ENCODE results near the gene DAZAP2.
"Not testable (repeated sequence)": the region's sequence is repeated elsewhere in the genome, so short reads cannot be mapped to it uniquely, and the experiment has no call there.

DAZAP2 gene

DNA sequence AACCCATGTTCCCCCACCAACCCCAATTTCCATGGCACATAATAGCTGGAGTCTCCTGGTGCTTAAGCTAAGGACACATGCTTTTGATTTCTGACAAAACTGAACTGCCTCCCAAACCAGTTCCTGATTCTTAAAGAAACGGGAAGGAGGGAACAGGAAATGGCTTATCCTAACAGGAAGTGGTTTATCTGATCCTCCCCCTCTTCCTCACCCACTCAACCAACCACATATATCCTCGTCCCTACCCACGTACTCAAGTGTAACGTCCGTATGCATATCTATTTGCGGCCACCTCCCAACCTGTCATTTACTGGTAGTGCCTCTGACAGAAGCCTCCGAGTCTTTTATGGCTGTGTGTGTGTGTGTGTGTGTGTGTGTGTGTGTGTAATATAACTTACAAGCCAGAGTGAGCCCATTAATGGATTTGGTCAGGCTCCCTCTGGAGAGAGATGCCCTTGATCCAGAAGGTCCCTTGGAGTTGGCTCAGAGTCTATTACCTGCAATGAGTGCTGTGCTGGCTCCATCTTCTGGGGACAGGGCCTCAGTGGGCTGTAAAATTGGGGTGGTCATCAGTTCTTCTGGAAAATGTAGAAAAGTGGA is 7.7 kb downstream of the DAZAP2 start:
- peak; percentile 29 for DNase-seq (ENCODE audit: low spot score)
- H3K4me3 Mint-ChIP-seq: peak overlapping the region; percentile 52

DNA sequence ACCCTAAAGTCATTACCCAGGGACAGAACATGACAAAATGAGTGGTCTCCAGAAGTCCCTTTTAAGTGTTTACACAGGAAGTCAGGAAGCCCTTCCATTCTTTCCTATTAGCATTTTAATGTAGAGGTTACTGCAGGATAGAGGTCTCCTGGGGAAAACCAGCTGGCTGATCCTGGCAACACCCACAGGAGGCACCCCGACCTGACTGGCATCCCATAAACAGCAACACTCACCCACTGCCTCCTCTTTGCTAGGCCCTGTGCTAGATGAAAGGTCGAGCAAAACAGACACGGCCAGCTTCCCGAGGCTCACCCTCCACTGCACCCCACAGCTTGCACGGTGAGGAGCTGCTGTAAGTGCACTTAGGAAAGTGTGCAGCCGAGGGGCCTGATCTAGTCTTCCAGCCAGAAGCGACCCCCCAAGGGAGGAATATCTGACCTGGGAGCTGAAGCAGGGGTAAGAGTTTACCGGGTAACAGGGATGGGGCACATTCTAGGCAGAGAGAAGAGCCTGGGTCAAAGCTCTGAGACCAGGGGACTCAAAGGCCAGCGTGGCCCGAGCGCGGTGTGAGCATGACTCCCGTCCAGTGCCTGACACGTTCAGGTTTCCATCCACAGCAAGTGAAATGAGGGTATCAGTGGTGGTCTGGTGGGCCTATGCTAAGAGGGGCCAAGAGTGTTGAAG is 9.0 kb downstream of the DAZAP2 start:
- H3K27me3 Mint-ChIP-seq (ENCODE audit: low read depth): no peaks in the 10 kb centered on the region
- peak overlapping the region; percentile 25 for H3K4me3 Mint-ChIP-seq
- H3K27ac Mint-ChIP-seq: peak overlapping the region; percentile 62
- H3K4me1 Mint-ChIP-seq (ENCODE audit: low read depth): peaks cover 36% of the 10 kb centered on the region
- H3K36me3 Mint-ChIP-seq (ENCODE audit: low read depth): peaks cover 28% of the 10 kb centered on the region
- no peak for DNase-seq (ENCODE audit: low spot score)
- no peaks in the 10 kb centered on the region for H3K9me3 Mint-ChIP-seq

More for the DNA sequence above, 7.7 kb downstream of the DAZAP2 start:
- Mint-ChIP-seq H3K36me3 (ENCODE audit: low read depth) (peaks cover 37% of the 10 kb centered on the region), H3K27ac (peak overlapping the region; percentile 87), H3K27me3 (ENCODE audit: low read depth) (no peaks in the 10 kb centered on the region), H3K4me1 (ENCODE audit: low read depth) (peaks cover 41% of the 10 kb centered on the region), H3K9me3 (no peaks in the 10 kb centered on the region)

DNA sequence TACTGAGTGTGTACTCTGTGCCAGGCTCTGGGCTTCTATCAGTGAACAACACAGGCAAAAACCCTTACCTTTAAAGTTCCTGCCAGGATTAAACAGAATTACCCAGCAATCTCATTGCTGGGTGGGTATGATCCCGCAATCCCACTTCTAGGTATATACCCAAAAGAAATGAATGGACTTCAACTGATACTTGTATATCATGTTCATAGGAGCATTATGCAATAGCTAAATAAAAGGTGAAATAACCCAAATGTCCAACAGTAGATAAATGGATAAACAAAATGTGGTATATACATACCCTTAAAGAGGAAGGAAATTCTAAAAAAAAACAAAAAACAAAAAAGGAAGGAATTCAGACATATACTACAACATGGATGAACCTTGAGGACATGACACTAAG is 14.7 kb downstream of the DAZAP2 start:
- no peak for DNase-seq (ENCODE audit: low spot score)
- H3K36me3 Mint-ChIP-seq (ENCODE audit: low read depth): no peaks in the 10 kb centered on the region
- H3K27ac Mint-ChIP-seq: no peak overlapping the region
- H3K9me3 Mint-ChIP-seq: no peaks in the 10 kb centered on the region
- H3K4me3 Mint-ChIP-seq: no peak overlapping the region
- H3K4me1 Mint-ChIP-seq (ENCODE audit: low read depth): peaks cover 8% of the 10 kb centered on the region
- H3K27me3 Mint-ChIP-seq (ENCODE audit: low read depth): no peaks in the 10 kb centered on the region

DNA sequence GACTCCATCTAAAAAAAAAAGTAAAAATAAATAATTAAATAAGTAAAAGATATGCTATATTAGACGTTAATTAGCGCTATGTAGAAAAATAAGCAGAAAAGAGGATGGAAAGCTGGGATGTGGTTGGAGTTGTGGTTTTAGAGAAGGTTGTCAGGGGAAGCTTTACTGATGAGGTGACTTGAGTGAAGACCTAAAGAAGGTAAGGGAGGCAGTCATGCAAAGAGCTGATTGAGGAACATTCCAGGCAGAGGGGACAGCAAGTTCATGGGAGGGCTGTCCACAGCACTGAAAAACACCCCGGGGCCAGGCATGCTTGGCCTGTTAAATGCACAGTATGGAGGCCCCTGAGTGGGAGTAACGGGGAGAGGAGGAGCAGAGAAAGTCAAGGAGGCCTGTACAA is 15.9 kb downstream of the DAZAP2 start:
- Mint-ChIP-seq H3K4me3 (no peak overlapping the region), H3K4me1 (ENCODE audit: low read depth) (peaks cover 6% of the 10 kb centered on the region), H3K27me3 (ENCODE audit: low read depth) (no peaks in the 10 kb centered on the region), H3K36me3 (ENCODE audit: low read depth) (no peaks in the 10 kb centered on the region), H3K9me3 (no peaks in the 10 kb centered on the region), H3K27ac (no peak overlapping the region)
- no peak for DNase-seq (ENCODE audit: low spot score)

DNA sequence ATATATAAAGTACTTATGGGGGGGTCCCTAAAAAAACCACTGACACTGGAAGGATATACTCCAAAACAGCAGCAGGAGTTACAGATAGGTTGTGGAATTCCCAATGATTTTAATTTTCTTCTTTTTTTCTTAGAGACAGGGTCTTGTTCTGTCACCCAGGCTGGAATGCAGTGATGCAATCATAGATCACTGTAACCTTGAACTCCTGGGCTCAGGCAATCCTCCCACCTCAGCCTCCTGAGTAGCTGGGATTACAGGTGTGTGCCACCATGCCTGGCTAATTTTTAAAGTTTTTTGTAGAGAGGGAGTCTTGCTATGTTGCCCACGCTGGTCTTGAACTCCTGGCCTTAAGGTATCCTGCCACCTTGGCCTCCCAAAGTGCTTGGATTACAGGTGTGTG is 21.0 kb downstream of the DAZAP2 start:
- not testable (repeated sequence) for H3K27ac Mint-ChIP-seq; DNase-seq (ENCODE audit: low spot score); H3K9me3 Mint-ChIP-seq; H3K4me3 Mint-ChIP-seq; H3K36me3 Mint-ChIP-seq (ENCODE audit: low read depth); H3K4me1 Mint-ChIP-seq (ENCODE audit: low read depth); H3K27me3 Mint-ChIP-seq (ENCODE audit: low read depth)

DNA sequence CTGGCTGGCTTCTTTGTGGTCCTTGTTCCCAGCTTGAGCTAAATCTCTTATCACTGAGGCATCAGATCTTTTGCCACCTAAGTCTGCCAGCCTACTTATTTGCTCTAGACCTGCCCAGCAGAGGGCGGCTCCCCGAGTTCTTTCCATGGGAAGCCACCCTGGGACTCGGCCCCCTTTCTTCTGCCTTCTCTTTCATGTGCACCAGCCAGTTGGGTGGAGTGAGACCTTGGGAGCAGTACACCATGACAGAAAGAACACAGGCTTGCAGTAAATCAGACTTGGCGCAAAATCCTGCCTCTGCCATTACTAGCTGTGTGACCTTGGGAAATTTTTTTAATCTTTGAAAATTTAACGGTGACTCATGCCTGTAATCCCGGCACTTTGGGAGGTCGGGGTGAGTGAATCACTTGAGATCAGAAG is 24.1 kb downstream of the DAZAP2 start:
- DNase-seq (ENCODE audit: low spot score): no peak
- Mint-ChIP-seq H3K36me3 (ENCODE audit: low read depth) (no peaks in the 10 kb centered on the region), H3K27ac (no peak overlapping the region), H3K4me3 (no peak overlapping the region), H3K4me1 (ENCODE audit: low read depth) (peaks cover 15% of the 10 kb centered on the region), H3K27me3 (ENCODE audit: low read depth) (no peaks in the 10 kb centered on the region), H3K9me3 (no peaks in the 10 kb centered on the region)

DNA sequence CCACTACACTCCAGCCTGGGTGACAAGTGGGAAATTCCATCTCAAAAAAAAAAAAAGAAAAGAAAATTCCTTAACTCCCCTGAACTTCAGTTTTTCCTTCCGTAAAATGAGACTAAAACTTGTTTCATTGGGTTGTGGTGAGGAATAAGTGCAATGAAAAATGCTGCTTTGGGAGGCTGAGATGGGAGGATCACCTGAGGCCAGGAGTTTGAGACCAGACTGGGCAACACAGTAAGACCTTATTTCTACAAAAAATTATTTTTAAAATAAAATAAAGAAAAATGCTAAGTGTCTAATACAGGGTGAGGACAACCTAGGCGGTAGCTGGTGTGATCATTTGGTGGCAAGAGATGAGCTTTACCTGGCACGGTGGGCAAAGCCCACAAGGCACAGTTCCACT is 24.7 kb downstream of the DAZAP2 start:
- Mint-ChIP-seq H3K4me1 (ENCODE audit: low read depth) (peaks cover 15% of the 10 kb centered on the region), H3K9me3 (no peaks in the 10 kb centered on the region), H3K27ac (no peak overlapping the region), H3K36me3 (ENCODE audit: low read depth) (no peaks in the 10 kb centered on the region), H3K4me3 (no peak overlapping the region), H3K27me3 (ENCODE audit: low read depth) (peaks cover 5% of the 10 kb centered on the region)
- DNase-seq (ENCODE audit: low spot score): no peak

DNA sequence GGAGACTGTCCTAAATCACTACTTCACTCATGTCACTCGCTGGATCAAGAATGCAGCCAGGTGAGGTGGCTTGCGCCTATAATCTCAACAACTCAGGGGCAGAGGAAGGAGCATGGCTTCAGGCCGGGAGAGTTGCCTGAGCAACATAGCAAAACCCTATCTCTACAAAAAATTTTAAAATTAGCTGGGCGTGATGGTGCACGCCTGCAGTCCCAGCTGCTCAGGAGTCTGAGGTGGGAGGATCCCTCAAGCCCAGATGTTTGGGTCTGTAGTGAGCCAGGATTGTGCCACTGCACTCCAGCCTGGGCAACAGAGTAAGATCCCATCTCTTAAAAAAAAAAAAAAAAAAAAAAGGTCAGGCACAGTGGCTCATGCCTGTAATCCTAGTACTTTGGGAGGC is 25.7 kb downstream of the DAZAP2 start:
- H3K27ac Mint-ChIP-seq: no peak overlapping the region
- DNase-seq (ENCODE audit: low spot score): no peak

GRCh38 chr12:51265024-51265423 is 26.4 kb downstream of the DAZAP2 start:
- no peak overlapping the region for H3K27ac Mint-ChIP-seq
- H3K4me3 Mint-ChIP-seq: no peak overlapping the region
- no peaks in the 10 kb centered on the region for H3K9me3 Mint-ChIP-seq
- peaks cover 20% of the 10 kb centered on the region for H3K4me1 Mint-ChIP-seq (ENCODE audit: low read depth)
- peaks cover 17% of the 10 kb centered on the region for H3K27me3 Mint-ChIP-seq (ENCODE audit: low read depth)
- H3K36me3 Mint-ChIP-seq (ENCODE audit: low read depth): no peaks in the 10 kb centered on the region
- DNase-seq (ENCODE audit: low spot score): no peak

More for the DNA sequence above, 25.7 kb downstream of the DAZAP2 start:
- H3K4me1 Mint-ChIP-seq (ENCODE audit: low read depth): peaks cover 20% of the 10 kb centered on the region
- peaks cover 15% of the 10 kb centered on the region for H3K27me3 Mint-ChIP-seq (ENCODE audit: low read depth)
- H3K36me3 Mint-ChIP-seq (ENCODE audit: low read depth): no peaks in the 10 kb centered on the region
- H3K4me3 Mint-ChIP-seq: no peak overlapping the region
- no peaks in the 10 kb centered on the region for H3K9me3 Mint-ChIP-seq

DNA sequence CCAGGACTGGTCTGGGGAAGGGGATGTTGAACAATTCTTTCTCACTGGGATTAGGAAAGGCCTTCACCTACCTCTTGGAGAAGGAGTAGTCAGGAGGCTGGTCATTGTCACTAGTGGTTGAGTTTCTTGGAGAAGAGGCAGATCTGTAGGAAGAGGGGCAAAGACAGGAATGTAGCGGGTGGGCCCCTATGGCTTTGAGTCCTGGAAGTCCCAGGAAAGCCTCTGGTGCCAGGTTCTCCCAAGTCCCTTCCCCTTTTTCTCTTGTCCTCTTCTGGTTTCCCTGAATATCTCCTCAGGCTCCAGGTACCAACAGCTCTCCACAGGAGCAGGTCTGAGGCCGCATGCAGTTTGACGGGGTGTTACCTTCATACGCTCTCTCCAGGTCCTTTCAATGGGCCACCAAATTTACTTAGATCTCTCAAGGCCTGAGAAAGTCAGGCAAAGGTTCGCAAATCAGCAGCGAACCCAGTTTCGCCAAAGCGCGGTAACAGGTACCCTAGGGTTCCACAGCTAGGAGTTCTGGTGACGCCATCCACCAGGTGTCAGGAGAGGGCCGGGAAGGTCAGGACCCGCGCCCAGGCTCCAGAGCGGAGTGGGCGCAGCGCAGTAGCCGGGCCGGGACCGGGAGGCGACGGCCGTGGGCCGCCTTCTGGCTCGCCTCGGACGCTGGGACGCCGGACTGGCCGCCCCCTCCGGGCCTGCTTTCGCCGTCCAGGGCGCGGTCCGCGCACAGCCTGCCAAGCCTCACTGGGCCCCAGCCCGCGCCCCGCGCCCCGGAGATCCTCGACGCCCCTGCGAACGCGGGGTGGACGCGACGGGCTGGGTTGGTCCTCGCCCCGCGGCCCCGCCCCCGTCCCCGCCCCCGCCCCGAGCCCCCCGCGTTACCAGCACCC is 30.8 kb downstream of the DAZAP2 start:
- Mint-ChIP-seq H3K27ac (no peak overlapping the region), H3K4me1 (ENCODE audit: low read depth) (peaks cover 22% of the 10 kb centered on the region), H3K36me3 (ENCODE audit: low read depth) (no peaks in the 10 kb centered on the region), H3K4me3 (peak overlapping the region; percentile 73), H3K9me3 (no peaks in the 10 kb centered on the region), H3K27me3 (ENCODE audit: low read depth) (peaks cover 38% of the 10 kb centered on the region)
- DNase-seq (ENCODE audit: low spot score): peak; percentile 24

DNA sequence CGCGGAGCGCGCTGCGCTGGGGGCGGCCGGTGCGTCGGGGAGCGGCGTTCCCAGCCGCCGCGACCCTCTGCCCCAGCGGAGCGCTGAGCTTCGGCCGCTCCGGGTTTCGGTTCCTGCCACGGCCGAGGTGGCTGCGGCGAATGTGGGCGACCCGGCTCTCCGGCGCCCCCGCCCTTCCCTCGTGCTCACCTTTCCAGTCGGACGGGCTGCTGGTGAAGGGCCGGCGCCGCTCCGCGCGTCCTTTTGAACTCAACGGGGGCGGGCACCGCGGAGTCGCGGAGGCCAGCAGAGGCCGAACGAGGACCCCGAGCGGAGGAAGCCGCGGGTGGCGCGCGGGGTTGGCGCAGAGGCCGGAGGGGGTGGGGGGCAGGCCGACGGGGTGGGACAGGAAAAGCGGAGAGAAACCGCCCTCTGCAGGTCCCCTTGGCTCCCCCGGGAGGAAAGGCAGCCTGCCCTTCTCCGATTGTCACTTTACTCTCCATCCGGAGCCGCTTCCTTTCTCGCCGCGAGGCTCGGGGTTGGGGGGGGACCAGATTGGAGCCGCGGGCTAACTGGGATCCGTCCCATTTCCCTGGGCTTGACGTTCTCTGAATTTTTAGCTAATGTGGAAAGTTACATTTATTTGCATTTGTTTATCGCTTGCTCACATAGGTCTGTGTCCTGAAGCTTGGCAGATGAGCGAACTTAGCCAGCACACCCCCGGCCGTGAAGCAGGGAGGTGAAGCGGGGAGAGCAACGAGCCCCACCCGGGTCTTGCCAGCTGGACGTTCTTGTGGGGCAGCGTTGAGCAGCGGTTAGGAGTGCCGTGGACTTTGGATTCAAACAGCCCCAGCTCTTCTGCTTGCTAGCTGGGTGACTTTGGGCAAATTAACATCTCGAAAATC is 31.7 kb downstream of the DAZAP2 start, which contains the start of gene SMAGP:
TSS of gene SMAGP (minus strand) at position 349 of the 884 bp plus-strand sequence. CDS start 1,137 bp downstream, outside the sequence.
- peak within 1 kb of the TSS; percentile 17 for H3K27ac Mint-ChIP-seq
- H3K36me3 Mint-ChIP-seq (ENCODE audit: low read depth): no peaks in the 10 kb centered on the region
- peaks cover 38% of the 10 kb centered on the region for H3K27me3 Mint-ChIP-seq (ENCODE audit: low read depth)
- peak; percentile 48 for DNase-seq (ENCODE audit: low spot score)
- H3K4me1 Mint-ChIP-seq (ENCODE audit: low read depth): peaks cover 15% of the 10 kb centered on the region
- no peaks in the 10 kb centered on the region for H3K9me3 Mint-ChIP-seq
- peak within 1 kb of the TSS; percentile 88 for H3K4me3 Mint-ChIP-seq

DNA sequence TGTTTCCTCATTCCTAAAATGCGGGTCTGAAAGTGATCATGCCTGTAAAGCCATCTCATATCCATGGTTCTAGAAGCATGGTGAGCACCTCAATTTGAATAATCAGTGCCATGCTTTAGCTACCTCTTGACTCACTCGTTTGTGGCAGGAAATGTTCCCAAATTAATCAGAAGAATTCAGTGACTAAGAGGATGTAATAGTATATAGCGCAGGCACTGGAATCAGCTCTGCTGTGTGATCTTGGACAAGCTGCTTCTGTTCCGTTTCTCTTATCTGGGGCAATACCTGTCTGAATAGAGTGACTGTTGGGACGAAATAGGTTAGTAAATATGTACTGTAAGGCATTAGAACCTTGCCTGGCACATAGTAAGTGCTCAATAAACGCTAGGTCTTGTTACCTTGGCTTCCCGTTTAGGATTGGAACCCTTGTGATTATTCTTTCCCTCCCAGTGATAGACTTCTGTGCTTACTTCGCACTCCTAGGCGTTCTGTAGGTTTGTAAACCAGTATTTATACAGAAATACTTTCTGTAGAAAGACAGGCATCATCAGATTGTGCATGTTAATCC is 32.4 kb downstream of the DAZAP2 start:
- no peaks in the 10 kb centered on the region for H3K36me3 Mint-ChIP-seq (ENCODE audit: low read depth)
- H3K4me1 Mint-ChIP-seq (ENCODE audit: low read depth): peaks cover 13% of the 10 kb centered on the region
- H3K4me3 Mint-ChIP-seq: peak overlapping the region; percentile 88
- H3K27ac Mint-ChIP-seq: peak overlapping the region; percentile 17
- no peaks in the 10 kb centered on the region for H3K9me3 Mint-ChIP-seq
- H3K27me3 Mint-ChIP-seq (ENCODE audit: low read depth): peaks cover 38% of the 10 kb centered on the region
- no peak for DNase-seq (ENCODE audit: low spot score)

GRCh38 chr12:51272810-51273209 is 34.2 kb downstream of the DAZAP2 start:
- not testable (repeated sequence) for H3K4me3 Mint-ChIP-seq; H3K9me3 Mint-ChIP-seq; H3K27ac Mint-ChIP-seq; H3K36me3 Mint-ChIP-seq (ENCODE audit: low read depth); DNase-seq (ENCODE audit: low spot score)
- peaks cover 38% of the 10 kb centered on the region for H3K27me3 Mint-ChIP-seq (ENCODE audit: low read depth)
- peaks cover 13% of the 10 kb centered on the region for H3K4me1 Mint-ChIP-seq (ENCODE audit: low read depth)

Data from T-helper 2 cell treated with Interferon-gamma antibody and Interleukin-4, amounts not matched to agents 5 μg/mL and 100 μg/mL, for 36 hours (primary cell).